DMS53 treated with DMSO at 0.1 percent for 48 hours (cell line): ENCODE results near the gene SLC25A13.

Experiments
- DNase-seq: peaks from one replicate; lab custom pipeline; 2025; ENCODE audit not compliant: unreplicated experiment; lab: John Stamatoyannopoulos, UW

SLC25A13 gene

DNA sequence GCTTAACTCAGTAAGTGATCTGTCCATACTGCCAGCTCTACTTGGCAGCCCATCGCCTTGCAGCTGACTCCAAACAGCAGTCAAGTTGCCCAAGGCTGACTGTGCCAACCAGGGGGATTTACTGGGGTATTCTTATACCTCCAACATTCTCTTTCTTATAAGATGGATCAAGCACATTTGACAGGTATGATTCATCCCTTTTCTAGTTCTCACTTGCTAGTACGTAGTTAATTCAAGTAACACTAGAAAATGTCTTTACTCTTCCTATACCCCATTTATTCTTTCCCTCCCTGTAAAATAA is 77.0 kb downstream of the SLC25A13 start:
- no peak for DNase-seq

DNA sequence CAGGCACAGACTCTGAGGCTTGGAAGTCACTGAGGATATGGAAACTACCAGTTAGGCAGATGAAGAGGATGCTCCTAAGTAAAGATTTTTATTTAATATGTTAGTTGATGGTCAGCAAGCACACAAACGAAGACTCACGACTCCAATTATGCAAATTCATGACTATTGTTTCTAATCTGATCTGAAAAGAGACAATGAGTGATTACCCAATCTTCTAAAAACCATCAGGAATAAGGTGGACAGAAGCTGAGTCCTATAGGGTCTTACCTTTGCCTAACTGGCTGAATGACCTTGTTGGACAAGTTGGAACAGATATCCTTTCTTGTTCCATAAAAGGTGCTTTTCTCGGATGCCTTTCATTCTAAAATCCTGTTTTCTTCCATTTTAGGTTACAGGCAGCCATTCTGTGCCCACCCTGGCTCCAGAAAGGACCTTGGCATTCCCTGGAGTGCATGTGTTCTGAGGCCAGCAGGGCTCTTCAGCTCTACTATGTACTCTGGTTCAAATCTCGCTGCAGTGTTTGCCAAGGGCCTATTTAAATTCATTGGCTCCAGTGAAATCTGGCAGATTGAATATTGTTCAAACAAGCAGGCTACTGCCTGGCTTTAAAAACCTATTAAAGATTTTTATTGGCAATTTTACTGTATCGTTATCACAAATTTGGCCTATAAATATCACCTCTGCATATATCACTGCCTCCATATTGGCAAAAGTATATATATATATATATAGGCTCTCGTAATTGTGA is 77.5 kb downstream of the SLC25A13 start:
- DNase-seq = no peak

DNA sequence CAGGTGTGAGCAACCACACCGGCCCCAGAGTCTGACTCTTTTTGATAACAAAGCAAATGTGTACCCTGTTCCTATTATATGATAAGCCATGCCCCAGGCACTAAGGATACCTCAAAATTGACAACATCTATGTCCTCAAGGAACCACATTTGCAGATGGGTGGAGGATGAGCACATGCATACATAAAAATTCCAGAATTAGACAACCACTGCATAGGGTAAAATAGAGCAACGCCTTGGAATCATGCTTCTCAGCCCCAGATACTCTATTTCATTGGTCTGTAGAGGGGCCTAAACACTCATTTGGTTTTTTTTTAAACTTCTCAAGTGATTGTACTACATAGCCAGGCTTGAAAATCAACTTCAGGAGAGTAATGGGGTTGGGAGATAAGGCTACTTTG is 78.7 kb downstream of the SLC25A13 start:
- no peak for DNase-seq

DNA sequence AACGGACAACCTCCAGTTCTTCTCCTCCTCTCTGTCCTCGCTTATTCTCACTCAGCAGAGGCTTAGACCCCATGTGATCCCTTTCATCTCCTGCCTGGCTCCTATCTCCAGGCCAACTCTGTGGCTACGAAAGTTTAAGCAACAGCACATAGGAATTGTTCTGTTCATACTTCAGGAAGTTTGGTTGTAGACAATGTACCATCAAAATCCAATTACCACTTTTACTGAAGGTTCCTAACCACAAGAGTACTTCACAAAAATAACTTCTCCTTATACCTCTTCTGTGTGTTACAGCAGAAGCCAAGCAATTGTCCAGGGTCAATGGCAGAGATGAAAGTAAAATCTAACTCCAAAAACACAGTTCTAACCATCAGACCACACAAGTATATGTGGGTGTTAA is 80.0 kb downstream of the SLC25A13 start:
- DNase-seq = no peak

DNA sequence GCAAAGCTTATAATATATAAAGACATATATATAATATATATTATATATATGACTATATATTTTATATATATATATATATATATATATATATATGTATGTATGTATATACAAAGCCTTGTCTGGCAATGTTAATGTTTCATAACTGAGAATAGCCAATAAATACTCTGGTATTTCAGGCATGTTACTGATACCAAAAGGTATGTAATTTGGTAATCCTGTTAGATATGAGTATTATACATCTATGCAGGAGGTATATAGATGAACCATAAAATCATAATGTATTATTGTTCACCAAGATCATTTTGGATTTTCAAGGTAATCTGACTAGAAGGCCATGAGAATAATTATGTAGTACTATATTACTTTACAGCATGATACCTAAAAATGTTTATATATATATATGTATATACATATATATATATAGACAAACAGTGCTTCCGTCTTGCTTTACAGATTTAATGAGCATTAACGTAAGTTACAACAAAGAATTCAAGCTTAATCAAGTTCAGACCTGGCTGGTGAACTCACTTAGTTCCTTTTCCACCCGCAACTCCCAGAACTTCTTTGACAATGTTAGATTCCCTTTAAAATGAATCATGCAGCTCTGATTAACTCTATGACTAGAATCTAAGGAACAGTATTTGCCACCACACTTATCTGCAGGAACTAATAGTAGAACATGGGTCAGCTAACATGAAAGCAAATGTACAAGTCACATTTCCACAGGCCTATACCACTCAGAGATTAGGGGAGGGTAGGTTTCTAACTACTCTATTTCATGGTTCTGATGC is 82.7 kb downstream of the SLC25A13 start:
- no peak for DNase-seq

DNA sequence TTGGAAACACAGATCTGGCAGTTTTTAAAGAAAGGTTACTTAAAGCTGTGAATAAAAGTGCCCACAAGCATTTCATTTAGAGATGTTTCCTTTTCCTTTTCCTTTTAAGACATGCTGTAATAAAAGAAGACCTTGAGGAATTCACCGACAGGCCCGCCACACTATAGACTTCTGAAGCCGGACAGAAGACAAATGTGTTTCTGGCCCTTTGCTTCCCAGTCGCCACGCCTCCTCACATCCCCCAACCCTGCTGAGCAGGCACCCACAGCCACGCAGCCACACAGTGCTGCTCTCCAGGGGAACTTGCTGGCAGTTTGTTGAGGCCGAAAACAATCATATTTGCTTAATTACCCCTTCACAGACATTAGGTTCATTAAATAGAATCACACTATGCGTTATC is 83.4 kb downstream of the SLC25A13 start:
- DNase-seq = no peak

DNA sequence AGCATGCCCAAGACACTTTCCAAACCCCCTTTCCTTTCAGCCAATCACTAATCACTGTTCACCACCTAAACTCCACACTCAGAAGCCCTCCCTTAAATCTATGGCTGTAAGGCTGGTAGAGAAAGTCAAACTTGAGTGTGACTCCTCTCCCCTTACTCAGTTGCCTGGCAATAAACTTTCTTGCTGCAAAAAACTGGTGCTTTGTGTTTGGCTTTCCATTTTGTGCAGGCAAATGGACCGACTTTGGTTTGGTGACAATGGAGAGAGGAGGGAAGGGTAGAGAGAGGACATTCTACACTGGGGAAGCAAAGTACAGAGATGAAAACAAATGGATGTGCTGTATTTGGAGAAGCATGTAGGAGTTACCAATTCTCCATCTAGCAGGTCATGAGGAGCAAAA is 84.9 kb downstream of the SLC25A13 start:
- no peak for DNase-seq

DNA sequence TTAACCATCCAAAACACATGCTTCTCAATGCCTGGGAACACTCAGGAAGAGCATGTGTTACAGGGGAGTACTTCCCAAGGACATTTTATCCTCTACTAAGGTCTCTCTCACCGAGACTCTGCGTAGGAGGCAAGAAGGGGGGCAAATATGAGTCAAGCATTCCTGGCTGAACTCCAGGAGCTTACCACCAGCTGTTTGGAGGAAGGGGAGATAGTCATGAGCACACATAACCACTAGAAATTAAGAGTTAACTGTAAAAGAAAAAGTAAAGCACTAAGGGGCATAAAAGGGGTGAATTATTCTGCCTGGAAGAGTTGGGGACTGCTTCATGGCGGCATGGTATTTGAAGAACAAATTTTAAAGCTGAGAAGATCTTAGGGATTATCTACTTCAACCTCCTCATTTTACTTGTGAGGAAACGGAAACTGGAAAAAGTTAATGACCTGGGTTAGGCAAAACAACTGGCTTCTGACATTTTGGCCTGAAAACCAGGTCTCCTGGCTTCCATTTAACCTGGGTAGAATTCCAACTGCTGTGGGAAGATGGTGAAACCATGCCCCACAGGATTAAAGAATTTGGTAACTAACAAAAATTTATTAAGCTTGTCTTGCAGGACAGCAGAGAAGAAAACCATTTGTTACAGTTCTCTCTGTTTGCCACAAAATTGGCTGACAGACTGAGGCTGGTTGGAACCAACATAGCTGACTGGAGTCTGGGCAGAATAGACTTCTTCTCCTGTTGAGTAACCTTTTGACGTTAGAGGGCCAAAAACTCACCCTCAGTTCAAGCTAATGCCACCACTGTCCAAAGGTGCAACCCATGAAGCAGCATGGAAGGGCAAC is 85.5 kb downstream of the SLC25A13 start:
- DNase-seq = no peak

DNA sequence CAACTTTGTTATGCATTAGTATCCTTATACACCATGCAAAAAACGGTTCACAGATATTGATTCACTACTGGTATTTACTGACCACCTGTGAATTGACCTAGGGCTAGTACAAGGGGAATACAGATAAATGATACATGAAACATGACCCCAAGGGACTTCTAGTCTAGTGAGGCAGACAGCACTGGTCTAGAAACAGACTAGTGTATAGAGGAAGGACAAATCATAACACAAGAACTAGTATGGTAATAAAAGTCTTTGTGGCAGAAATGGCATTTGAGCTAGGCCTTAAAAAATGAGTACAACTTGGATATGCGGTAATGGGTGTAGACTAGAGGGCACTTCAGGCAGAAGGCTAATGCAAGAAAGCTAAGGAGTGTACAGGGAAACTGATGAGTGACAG is 86.6 kb downstream of the SLC25A13 start:
- no peak for DNase-seq

DNA sequence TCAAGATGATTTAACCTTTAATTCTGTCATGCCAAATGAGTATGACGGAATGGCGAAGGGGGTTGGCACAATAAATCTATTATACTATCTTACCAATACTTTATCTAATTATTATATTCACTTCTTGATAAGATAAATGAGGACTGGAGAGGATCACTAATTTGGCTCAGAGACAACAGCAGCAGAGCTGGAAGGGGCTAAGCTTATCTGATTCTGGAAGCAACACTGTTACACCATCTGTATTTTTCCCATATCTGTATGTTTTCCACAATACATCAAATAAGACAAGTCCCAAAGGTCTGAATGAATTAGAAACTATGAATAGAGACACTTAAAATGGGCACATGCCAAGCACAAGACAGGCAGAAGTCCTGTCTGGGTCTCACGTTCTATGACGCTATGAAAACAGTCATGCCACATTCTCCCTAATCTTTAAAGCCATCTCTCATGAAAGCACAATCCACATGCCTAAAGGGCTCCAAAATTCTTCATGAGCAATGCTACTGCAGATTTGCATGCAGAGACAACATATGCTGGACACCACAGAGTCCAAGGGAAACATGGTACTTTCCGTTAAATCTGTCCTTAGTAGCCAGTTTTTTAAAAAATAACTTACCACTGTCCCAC is 88.3 kb downstream of the SLC25A13 start:
- DNase-seq = no peak

DNA sequence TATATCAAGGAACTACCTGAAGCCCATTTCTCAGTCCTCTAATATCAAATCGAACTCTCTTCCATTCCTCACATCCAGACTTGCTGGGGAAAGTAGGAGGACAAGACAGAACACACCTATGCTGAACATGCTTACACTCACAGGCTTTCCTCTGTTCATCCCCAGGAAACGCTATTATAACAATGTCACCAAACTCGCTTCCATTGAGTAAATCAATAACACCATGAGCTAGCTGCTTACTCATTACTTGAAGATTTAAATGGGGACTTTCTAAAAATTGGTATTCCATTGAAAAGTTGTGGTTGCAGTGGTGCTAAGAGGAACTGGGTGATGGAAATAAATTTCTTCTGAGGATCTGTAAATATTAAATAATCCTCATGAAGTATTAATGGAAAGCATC is 88.8 kb downstream of the SLC25A13 start:
- DNase-seq = no peak

DNA sequence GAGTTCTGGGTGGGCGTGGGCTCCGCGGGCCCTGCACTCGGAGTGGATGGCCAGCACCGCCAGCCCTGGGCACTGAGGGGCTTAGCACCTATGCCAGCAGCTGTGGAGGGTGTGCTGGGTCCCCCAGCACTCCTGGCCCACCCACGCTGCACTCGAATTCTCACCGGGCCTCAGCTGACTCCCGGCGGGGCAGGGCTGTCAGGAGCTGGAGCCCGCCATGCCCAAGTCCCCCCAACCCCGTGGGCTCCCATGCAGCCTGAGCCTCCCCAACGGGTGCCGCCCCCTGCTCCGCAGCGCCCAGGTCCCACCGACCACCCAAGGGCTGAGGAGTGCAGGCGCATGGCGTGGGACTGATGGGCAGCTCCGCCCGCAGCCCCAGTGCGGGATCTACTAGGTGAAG is 93.1 kb downstream of the SLC25A13 start:
- no peak for DNase-seq

DNA sequence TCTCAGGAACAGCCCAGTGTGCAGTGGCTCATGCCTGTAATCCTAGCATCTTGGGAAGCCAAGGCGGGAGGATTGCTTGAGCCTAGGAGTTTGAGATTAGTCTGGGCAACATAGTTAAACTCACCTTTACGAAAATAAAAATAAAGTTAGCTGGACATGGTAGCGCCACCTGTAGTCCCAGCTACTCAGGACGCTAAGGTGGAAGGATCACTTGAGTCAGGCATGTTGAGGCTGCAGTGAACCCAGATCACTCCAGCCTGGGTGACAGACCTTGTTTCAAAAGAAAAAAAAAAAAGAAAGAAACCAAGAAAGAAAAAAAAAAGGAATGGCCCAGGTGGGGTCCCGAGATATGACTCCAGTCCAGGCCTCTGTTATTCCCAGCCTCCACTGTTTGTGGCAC is 96.6 kb downstream of the SLC25A13 start:
- no peak for DNase-seq

DNA sequence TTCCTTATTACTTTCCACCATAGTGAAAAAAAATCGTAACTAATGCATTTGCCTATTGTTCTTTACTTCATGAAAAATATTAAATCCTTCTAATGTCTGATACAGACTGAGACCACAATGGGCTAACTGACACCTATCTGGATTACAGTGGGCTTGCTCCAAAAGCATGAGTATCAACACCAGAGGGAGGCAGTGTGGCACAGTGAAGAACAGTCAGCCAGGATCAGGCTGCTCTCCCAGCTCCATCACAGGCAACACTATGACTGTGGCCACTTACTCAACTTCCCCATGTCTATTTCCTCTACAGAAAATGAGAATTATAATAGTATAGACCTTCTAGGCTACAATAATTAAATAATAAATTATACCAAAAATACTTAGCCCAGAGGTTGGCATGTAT is 97.2 kb downstream of the SLC25A13 start:
- no peak for DNase-seq

DNA sequence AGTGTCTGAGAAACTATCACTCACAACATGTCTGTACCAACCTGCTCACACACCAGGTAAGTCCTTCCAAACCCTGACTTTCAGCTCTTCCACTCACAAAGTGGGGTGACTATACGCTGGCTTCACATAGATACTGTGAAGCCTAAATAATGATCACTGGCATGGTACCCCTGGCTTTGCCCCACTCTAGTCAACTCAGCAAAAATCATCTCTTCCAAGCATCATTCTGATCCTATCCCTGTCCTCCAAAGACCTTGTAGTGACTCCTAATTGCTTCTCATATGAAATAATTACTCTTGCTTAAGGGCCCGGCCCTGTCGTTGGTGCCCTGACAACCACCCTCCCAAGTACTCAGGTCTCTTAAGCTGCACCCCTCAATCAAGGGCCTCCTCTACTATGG is 97.8 kb downstream of the SLC25A13 start:
- DNase-seq = no peak

DNA sequence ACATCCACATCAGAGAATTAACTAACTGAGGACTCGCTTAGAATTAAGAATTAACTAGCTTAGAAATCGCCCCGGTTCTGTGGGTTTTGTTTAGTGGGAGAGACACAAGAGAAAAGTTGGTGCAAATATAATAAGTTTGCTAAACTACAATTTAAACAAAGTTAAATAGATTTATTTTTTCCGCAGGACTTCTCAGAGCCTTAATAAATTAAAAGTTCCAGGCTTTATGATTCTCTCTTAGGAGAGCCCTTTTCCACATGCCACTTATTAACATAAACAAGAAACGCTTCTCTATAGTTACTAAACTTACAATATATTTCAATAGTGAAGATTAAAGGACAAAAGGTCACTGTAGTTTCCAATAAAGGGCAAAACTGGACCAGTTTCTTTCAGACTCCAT is 100.0 kb downstream of the SLC25A13 start:
- DNase-seq = no peak

DNA sequence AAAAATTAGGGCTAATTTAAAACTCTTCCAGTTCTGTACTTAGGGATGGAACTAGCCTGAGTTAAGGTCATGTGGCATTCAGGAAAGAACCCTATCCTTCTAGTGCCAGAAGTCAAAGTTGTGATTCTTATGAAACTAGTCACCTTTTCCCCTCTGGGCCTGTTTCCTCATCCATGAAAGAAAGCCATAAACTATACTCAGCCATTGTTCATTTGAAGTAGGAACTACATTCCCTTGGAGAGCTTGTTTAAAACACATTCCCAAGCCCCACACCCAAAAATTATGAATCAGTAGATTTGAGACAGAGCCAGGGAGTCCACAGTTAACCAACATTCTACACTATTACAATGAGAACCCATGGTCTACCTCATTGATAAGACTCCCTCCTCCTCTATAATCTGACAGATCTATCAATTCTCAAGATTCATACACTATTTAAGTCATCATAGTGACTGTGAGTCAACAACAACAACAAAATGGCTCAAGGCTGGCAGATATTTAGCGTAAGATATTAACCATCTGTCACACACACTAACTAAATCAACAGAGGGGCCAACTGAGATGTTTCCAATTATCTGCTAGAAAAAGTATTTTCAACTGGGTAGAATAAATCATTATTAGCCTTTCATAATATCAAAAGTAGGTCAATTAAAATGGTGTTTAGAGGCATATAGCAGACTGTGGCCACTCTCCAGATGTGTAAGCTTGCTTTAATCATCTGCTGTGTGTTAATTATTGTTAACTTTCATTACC is 102.3 kb downstream of the SLC25A13 start:
- DNase-seq = no peak

DNA sequence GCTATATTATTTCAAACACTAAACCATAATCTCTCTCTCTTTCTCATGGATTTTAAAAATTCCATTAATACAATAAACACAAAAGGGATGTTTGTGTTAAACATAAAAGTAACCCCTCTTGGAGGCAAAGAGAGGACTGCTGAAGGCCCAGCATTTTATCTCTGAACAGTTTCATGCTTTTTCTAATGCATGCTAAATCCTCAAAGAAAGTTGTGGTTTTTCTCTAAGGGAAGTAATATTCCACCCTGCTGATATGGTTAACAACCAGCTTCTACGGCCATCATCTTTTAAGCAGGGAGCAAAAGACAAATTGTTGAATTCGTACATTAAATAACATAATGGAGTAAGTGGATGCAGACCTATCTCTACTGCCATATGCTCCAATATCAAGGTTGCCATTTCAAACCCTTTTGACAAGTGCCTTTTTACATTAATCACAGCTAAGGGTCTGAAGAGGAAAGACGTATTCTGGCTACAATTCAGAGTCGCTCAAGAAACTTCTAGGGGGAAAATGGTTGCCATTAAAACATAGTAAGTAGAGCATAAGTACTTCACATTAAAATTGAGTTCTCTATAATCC is 103.1 kb downstream of the SLC25A13 start:
- DNase-seq = no peak

DNA sequence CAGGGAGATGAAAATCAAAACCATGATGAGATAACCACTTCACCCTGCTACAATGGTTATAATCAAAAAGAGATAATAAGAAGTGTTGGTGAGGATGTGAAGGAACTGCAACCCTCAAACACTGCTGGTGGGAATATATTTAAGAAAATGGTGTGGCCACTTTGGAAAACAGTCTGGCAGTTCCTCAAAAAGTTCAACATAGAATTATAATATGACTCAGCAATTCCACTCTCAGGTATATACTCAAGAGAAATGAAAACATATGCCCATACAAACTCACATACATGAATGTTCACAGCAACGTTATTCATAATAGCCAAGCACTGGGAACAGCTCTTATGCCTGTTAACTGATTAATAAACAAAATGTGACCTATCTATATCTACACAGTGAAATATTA is 104.8 kb downstream of the SLC25A13 start:
- no peak for DNase-seq

DNA sequence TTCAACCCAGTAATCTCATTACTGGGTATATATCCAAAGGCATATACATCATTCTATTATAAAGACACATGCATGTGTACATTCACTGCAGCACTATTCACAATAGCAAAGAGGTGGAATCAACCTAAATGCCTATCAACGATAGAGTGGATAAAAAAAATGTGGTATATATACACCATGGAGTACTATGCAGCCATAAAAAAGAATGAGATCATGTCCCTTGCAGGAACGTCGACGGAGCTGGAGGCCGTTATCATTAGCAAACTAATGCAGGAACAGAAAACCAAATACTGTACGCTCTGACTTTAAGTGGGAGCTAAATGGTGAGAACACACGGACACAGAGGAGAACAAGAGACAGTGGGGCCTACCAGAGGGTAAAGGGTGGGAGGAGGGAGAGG is 105.5 kb downstream of the SLC25A13 start:
- DNase-seq = no peak
